ENCODE data around the gene TRMT11.
A peak's percentile ranks its signal among the peaks of the same experiment; 100 is the strongest.
"Not testable (repeated sequence)": the region's sequence is repeated elsewhere in the genome, so short reads cannot be mapped to it uniquely, and the experiment has no call there.

Gene TRMT11

DNA sequence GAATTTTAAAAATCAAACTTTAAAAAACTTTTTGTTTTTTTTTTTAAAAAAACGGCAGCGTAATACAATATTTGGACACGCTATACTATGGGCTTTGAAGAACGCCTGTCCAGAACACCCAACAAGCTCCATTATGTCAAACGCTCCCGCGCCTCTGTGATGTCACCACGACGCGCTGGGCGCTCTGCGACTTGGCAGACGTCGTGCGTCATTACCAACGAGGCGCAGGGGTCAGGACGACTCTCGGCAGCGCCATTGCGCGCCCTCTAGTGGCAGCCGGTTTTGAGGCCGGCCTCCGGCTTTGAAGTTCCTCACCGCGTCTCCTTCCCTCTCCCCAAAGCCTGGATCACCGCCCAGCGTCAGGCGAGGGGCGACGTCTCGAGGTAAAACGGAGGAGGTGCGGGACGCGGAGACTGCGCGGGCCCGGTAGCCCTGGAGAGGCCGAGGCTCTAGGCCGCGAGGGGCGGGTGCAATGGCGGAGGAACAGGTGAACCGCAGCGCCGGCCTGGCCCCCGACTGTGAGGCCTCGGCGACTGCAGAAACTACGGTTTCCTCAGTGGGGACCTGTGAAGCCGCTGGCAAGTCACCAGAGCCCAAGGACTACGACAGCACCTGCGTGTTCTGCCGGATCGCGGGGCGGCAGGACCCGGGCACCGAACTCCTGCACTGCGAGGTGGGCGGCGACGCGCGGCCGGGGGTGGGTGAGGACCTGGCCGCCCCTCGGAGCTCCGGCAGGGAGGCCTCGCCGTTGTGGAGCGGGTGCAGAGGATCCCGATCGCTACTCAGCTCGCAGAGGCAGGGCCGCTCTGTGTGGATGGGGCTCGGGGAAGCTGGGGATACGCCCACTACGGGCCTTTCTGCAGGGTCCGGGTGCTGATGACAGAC is 29.6 kb upstream of the TRMT11 start, which contains the start of gene HINT3:
HINT3 (plus strand) TSS at position 265 of the 885 bp plus-strand sequence; CDS start at position 473, 208 bp downstream.
- peak; percentile 99 for DNase-seq (ENCODE audit: low read depth, low spot score)

DNA sequence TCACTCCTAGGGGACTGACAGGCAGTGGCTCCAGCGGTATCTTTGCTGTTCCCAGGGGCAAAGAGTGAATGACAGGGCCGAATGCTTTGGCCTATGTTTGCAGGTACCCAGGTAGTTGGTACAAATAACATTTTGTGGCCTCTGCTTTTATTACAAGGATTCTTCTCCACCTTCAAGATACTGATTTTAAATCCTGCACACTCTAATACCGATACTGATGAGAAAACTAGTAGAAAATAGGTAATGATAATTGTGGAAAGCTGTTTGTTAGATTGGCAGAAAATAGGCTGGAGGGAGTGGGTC is 29.0 kb upstream of the TRMT11 start:
- no peak for DNase-seq (ENCODE audit: low read depth, low spot score)

DNA sequence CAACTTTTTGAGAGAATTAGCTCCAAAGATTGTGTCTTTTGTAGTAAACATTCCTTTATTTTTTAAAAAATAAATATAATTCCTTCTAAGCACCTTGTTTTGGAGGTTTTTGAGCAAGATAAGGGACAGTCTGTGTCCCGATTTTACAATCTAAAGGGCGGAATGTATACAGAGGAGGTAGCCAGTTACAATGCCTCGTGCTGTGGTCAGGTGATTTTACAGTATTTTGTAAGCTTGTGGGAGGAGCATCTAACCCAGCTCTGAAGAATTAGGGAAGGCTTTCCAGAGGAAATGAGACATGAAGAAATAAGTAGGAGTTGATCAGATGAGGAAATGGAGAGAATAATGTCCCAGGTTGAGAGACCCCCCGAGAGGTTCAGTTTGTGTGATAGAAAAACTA is 28.5 kb upstream of the TRMT11 start:
- peak; percentile 37 for DNase-seq (ENCODE audit: low read depth, low spot score)

- no peak for DNase-seq (ENCODE audit: low read depth, low spot score)
These were observed 27.3 kb upstream of the TRMT11 start for GRCh38 chr6:125959041-125959440.

DNA sequence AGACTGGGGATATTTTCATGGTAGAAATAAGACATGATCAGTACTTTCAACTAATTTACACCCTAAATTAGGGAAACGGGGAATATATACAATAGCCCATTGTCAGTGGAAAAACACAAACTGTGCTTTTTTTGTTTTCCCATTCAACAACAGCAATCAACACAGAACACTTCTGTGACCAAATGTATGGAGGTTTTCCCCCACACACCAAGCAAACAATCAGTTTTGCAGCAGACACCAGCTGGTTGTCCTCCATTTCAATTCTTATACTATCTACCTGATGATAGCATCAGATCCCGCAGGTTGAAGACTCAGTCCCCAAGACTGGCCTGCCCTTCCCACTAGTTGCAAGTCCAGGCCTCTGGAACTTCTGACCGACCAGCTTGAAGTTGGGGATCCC is 25.2 kb upstream of the TRMT11 start:
- no peak for DNase-seq (ENCODE audit: low read depth, low spot score)

- no peak for DNase-seq (ENCODE audit: low read depth, low spot score)
These were observed 23.3 kb upstream of the TRMT11 start for GRCh38 chr6:125962900-125963497.

- no peak for DNase-seq (ENCODE audit: low read depth, low spot score)
These were observed 22.5 kb upstream of the TRMT11 start for GRCh38 chr6:125963817-125964216.

- DNase-seq (ENCODE audit: low read depth, low spot score) = no peak
These were observed 19.8 kb upstream of the TRMT11 start for GRCh38 chr6:125966569-125966968.

DNA sequence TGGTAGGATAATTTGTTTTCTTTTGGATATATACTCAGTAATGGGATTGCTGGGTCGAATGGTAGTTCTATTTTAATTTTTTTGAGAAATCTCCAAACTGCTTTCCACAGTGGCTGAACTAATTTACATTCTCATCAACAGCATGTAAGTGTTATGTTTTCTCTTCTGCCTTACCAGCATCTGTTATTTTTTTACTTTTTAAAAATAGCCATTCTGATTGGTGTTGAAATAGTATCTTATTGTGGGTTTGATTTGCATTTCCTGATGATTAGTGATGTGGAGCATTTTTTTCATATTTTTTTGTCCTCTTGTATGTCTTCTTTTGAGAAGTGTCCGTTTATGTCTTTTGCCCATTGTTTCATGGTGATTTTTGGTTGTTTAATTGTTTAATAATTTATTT is 17.8 kb upstream of the TRMT11 start:
- no peak for DNase-seq (ENCODE audit: low read depth, low spot score)

- no peak for DNase-seq (ENCODE audit: low read depth, low spot score)
These were observed 15.6 kb upstream of the TRMT11 start for GRCh38 chr6:125970760-125971159.

DNA sequence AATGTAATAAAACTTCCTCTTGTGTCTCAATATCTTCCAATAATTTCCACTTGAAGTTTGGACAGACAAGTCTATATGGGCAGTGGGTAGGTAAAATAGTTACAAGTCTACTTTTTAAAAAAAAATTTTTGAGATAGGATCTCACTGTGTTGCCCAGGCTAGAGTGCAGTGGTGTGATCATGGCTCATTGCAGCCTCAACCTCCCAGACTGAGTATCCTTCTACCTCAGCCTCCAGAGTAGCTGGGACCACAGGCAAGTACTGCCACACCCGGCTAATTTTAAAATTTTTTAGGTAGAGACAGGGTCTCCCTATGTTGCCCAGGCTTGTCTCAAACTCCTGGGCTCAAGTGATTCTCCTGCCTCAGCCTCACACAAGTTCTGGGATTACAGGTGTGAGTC is 13.9 kb upstream of the TRMT11 start:
- not testable (repeated sequence) for DNase-seq (ENCODE audit: low read depth, low spot score)

DNA sequence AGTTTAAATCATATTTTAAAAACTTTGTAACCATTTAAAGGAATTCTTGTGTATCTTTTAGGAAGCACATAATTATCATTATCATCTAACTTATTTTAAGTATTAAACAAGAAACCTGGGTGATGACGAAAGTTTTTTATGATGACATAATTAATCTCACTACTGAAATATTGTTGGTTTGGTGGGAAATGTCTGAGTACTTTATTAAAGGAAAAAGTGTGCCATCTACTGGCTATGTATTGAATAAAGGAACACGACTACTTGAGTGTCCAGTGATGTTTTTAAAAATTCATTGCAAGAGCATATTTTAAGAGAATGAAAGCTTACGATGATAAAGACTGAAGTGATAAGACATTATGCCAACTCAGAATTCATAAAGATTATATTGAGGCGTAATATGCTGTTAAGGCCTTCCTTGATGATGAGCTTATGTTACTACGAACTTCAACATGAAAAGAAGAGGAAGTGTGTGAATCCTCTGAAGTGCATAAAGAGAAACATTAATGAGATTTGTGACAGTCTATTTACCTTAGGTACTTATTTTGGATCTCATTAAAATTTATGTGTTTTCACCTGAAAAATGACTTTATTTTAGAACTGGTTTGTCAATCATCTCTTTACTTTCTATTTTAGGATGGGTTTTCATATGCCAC is 12.0 kb upstream of the TRMT11 start:
- DNase-seq (ENCODE audit: low read depth, low spot score) = peak; percentile 52

DNA sequence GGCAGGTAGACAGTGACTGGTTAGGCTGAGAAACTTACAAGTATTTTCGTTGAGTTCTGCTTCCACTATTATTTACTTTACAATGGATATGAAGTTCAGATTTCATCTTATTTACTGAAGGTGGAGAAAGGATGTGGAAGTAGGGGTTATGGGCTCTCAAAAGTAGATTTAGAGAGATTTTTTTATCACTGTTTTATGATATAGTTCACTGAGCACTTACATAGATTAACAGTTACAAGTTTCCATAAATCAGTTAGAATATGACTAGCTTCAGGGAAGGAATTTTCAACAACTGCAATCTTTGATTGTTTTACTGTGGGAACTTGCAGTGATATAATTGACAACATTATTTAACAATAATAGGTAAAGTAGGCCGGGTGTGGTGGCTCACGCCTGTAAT is 7.2 kb upstream of the TRMT11 start:
- DNase-seq (ENCODE audit: low read depth, low spot score) = no peak

DNA sequence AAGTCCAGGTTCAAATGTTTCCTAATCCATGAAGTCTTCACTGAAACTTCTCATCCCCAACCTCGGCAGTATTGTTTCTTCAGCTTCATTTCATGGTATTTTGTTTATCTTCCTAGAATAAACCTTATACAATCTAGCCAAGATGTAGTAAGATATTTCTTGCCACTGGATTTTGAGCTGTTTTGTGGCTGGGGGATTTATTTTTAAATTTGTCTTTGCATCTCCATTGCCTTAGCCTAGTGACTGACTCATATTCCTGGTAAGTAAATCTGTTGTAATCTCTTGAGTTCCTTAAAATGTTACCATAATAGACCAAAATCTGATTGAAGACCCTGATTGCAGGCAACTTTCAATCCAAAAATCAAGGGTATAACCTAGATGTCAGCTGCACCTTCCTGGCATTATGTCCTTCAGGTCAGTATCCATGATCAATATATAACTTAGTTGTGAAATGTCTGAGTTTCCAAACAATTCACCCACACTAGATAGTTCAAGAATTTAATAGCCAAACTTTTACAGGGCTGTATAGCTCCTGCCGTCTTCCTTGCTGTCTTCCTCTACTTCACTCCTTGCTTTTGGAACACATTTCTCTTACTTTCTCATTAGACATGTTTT is 4.7 kb upstream of the TRMT11 start:
- no peak for DNase-seq (ENCODE audit: low read depth, low spot score)

DNA sequence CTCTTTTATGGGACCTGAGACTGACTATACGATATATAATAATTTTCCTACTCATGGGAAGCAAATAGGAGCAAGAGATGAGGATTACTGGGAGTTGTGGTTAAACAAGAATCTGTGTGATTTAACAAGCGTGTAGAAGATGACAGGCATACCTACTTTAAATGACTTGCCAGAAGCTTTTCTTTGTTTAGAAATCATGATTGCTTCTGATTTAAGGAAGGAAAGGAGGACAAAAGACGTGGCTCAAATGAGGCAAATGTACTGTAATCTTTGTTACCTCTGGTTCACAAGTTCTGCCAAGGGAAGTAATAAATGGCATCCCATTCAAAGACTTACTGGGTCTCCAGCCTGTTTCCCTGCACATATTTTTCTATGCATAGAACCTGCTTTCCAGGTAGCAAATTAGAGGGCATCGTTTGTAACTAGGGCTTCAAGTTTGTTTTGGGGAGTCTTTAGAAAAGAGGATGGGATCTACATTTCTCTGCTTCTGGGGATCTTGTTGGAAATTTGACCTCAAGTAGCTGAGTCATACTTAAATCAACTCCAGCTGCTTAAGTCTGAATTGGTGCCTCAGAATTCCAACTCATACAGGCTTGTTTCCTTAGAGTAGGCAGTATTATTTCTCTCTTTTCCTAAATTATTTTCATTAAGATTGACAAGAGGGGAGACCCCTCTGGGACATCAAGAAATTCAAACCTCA is 2.9 kb upstream of the TRMT11 start:
- peak; percentile 69 for DNase-seq (ENCODE audit: low read depth, low spot score)

DNA sequence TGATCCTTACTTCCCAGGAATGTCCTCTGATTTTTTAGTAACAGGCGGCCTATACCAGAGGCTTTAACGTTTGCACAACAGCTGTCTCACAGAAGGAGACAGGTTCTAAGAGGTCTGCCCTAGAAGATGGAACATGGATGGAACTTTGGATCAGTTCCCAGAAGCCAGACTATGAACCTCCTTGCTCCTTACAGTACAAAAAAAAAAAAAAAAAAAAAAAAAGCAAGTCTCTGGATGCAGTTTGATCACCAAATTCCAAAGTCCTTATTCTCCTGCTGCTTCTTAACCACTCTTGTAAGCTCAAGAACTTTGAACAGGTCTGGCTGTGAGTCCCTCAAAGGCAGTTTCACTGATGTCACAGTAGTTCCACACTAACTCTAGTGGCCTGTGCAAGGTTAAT is 2.0 kb upstream of the TRMT11 start:
- DNase-seq (ENCODE audit: low read depth, low spot score) = peak; percentile 15

DNA sequence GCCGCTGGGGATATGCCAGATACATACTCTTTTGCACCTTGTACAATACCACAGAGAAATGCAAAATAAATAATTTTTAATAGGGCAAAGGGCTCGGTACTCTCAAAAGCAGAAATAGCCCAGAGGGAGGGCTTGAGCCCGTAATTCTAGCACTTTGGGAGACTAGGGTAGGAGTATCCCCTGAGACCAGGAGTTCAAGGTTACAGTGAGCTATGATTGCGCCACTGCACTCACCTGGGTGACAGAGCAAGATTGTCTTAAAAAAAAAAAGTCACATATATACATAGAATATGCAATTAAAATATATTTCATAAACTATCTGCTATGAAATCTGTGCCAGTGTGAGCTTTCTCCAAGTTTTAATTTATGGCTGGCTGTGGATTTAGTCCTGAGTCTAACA is 818 bp upstream of the TRMT11 start:
- DNase-seq (ENCODE audit: low read depth, low spot score) = no peak

DNA sequence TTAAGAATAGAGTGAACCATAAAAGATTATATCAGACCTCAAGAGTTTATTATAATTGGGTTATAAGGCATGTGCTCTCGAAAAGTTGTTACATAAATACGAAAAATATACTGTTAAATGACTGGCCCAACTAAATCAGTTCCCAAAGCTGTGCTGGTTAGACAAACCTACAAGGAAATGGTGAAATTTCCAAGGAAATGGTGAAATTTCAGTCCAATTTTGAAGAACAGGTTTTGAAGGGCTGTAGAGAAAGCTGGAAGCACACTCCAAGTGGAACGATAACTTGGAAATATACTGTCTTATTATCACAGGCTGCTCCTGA is 400 bp upstream of the TRMT11 start:
- DNase-seq (ENCODE audit: low read depth, low spot score) = no peak

DNA sequence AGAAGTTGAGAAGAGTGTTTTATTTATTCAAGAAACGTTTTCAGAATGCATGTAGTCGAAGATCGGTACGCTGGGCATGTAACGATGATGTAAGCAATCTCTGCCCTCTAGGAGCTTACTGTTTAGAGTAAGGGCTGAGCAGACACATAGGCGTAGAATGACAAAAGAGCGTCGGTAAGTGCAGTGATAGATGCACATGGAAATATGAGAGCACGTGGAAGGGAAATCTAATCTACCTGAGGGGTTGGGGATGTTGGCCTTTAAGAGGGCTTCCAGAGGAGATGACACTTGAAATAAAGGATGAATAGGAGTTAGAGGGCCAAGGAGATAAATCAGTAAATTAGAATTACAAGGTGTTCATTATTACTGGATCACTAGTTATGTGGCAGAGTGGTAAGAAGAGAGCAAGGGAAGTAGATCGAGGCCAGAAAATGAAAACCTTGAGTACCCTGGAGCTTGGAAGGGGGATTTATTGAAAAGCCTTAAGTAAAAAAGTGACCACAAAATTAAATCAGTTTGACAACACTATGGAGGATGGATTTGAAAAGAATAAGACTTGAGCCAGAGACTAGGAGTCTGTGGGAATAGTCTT is 782 bp downstream of the TRMT11 start:
- no peak for DNase-seq (ENCODE audit: low read depth, low spot score)

DNA sequence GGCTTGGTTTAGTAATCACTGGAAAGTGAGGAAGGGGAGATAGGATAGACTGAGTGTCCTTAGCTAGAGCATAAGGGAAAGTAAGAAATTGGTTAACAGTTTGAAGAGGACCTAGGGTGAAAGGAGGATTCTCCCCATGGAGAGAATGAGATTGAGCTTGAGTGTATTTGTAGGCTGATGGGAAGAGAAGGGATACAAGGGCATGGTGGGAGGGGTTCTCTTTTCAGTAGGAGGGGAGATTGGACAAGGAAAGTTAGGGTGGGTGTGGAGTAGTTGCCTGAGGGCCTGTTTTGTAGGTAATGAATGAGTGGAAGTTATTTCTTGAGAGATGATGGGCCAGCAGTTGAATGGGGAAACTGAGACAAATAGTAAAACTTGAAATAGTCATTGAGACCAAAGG is 1.9 kb downstream of the TRMT11 start:
- no peak for DNase-seq (ENCODE audit: low read depth, low spot score)

DNA sequence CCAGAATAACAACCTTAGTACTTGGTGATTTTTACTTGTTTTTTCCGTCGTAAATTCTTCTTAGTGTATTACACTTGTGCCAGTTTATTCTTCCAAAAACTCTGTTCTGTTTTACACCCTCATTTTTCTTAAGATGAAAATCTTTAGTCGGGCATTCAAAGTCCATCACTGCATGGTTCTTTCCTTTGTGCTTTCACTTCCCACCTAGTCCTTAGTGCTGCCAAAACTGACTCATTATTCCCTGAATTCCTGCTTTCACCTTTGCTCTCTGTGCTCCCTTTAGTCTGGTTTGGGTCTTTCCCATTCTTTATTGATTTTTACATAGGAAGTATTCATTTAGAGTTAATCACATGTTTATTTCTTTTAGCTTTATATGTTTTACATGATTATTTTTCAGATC is 3.3 kb downstream of the TRMT11 start:
- no peak for DNase-seq (ENCODE audit: low read depth, low spot score)

GRCh38 chr6:125991653-125992052 is 5.3 kb downstream of the TRMT11 start:
- no peak for DNase-seq (ENCODE audit: low read depth, low spot score)
